H1 (cell line): ENCODE results near the gene RFX6. TPM values are rescaled to one million over a fixed set of nuclear protein-coding genes. Genes with fewer than 3 reads are reported as not detected.

Source experiments
- CTCF ChIA-PET: fragments of 300-600 bp; sonication (Branson Sonifier 250); formaldehyde crosslinking; loops from one replicate; lab custom pipeline; 2021; ENCODE audit not compliant: partially characterized antibody; lab: Charles Lee
- POLR2A ChIA-PET: fragments of 300-600 bp; sonication (Branson Sonifier 250); formaldehyde crosslinking; loops from one replicate; lab custom pipeline; 2021; ENCODE audit warnings: inconsistent platforms; ENCODE audit not compliant: partially characterized antibody; lab: Charles Lee
- DNase-seq, 2 experiments: peaks; one replicate each; pipeline versions ENCODE4 v3.0.0 to v3.0.0-alpha.2; 2010 to 2022; ENCODE audit warnings: low spot score in 2 of 2, low read depth in 1 of 2, mixed read lengths in 1 of 2
- FAIRE-seq: peaks from 2 replicates; lab custom pipeline; 2011; peaks lifted over from hg19 to GRCh38; lab: Jason Lieb, UNC
- H2AFZ ChIP-seq: 2 replicates; pipeline ENCODE4 v1.8.1; 2012; ENCODE audit warnings: low read length, inconsistent platforms
- H2AK5ac ChIP-seq: 2 replicates; pipeline ENCODE4 v1.6.1; 2013; ENCODE audit warnings: low read depth, low read length
- H2BK120ac ChIP-seq: replicated peaks from 2 replicates; pipeline ENCODE3; 2013; ENCODE audit warnings: low read depth, low read length, inconsistent platforms
- H2BK12ac ChIP-seq: 2 replicates; pipeline ENCODE4 v1.6.1; 2013; ENCODE audit warnings: low read depth, low read length
- H2BK15ac ChIP-seq: 2 replicates; pipeline ENCODE4 v1.6.1; 2013; ENCODE audit warnings: low read length
- H2BK20ac ChIP-seq: 2 replicates; pipeline ENCODE4 v1.6.1; 2013; ENCODE audit warnings: low read length
- H2BK5ac ChIP-seq: 2 replicates; pipeline ENCODE4 v1.6.1; 2013; ENCODE audit warnings: low read depth, low read length
- H3K14ac ChIP-seq: 2 replicates; pipeline ENCODE4 v1.6.1; 2013; ENCODE audit warnings: inconsistent platforms; ENCODE audit not compliant: insufficient read length
- H3K18ac ChIP-seq: 2 replicates; pipeline ENCODE4 v1.6.1; 2013; ENCODE audit warnings: low read length; ENCODE audit errors: extremely low read depth
- H3K23ac ChIP-seq: 2 replicates; pipeline ENCODE4 v1.6.1; 2013; ENCODE audit warnings: inconsistent platforms; ENCODE audit not compliant: insufficient read length
- H3K23me2 ChIP-seq: 2 replicates; pipeline ENCODE4 v1.6.1; 2013; ENCODE audit warnings: low read depth, low read length
- H3K27ac ChIP-seq: 2 replicates; pipeline ENCODE4 v1.6.1; 2011; ENCODE audit warnings: low read depth, low read length, inconsistent platforms
- H3K27me3 ChIP-seq, 4 experiments: replicated peaks in 1 of 4; 1 replicate in 1 of 4; 2 replicates in 3 of 4; pipeline versions ENCODE4 v1.6.1 to v1.8.1; 2011 to 2013; ENCODE audit warnings: low read length in 3 of 4, mild to moderate bottlenecking in 3 of 4, inconsistent platforms in 2 of 4, mixed read lengths in 2 of 4, moderate library complexity in 1 of 4; ENCODE audit not compliant: control insufficient read depth in 3 of 4, insufficient read depth in 3 of 4; ENCODE audit errors: extremely low read depth in 1 of 4
- H3K36me3 ChIP-seq, 4 experiments: 2 replicates each; pipeline versions ENCODE4 v1.6.1 to v1.8.1; 2011 to 2013; ENCODE audit warnings: mild to moderate bottlenecking in 4 of 4, low read length in 3 of 4, moderate library complexity in 2 of 4, control low read depth in 1 of 4, inconsistent platforms in 1 of 4; ENCODE audit not compliant: insufficient read depth in 4 of 4, control insufficient read depth in 2 of 4
- H3K4ac ChIP-seq: replicated peaks from 2 replicates; pipeline ENCODE3; 2013; ENCODE audit warnings: low read length, low read depth, mixed read lengths, inconsistent platforms; ENCODE audit not compliant: insufficient read length
- H3K4me1 ChIP-seq, 4 experiments: replicated peaks in 1 of 4; 1 replicate in 1 of 4; 2 replicates in 3 of 4; pipeline versions ENCODE4 v1.6.1 to v1.8.1; 2011 to 2013; ENCODE audit warnings: low read length in 3 of 4, inconsistent platforms in 2 of 4, mixed read lengths in 1 of 4; ENCODE audit not compliant: insufficient read depth in 4 of 4, control insufficient read depth in 3 of 4
- H3K4me2 ChIP-seq, 2 experiments: 2 replicates each; pipeline versions ENCODE4 v1.6.1 to v1.8.1; 2011 to 2013; ENCODE audit warnings: low read depth in 2 of 2, low read length in 2 of 2, control low read depth in 1 of 2, inconsistent platforms in 1 of 2, mild to moderate bottlenecking in 1 of 2; ENCODE audit not compliant: insufficient read depth in 1 of 2
- H3K4me3 ChIP-seq, 4 experiments: fragments of 200-600, 300-600 bp in 1 of 4; sonication (generic), shearing (Covaris generic), sonication (Bioruptor Twin) in 1 of 4; 2 replicates each; pipeline versions ENCODE4 v1.5.1 to v1.8.1; 2011 to 2016; ENCODE audit warnings: low read length in 4 of 4, low read depth in 3 of 4, control low read depth in 2 of 4, inconsistent platforms in 2 of 4, mild to moderate bottlenecking in 2 of 4, mixed read lengths in 1 of 4, moderate library complexity in 1 of 4; ENCODE audit not compliant: insufficient read depth in 2 of 4; ENCODE audit errors: extremely low read depth in 1 of 4
- H3K56ac ChIP-seq: replicated peaks from 2 replicates; pipeline ENCODE3; 2013; ENCODE audit warnings: low read depth, mild to moderate bottlenecking, mixed read lengths, low read length, inconsistent platforms; ENCODE audit not compliant: insufficient read length
- H3K79me1 ChIP-seq: 2 replicates; pipeline ENCODE4 v1.6.1; 2013; ENCODE audit warnings: low read depth, low read length, control low read depth
- H3K79me2 ChIP-seq, 2 experiments: 2 replicates each; pipeline versions ENCODE4 v1.6.1 to v1.8.1; 2012 to 2013; ENCODE audit warnings: low read length in 2 of 2, mild to moderate bottlenecking in 2 of 2, inconsistent platforms in 1 of 2; ENCODE audit not compliant: insufficient read depth in 2 of 2, control insufficient read depth in 1 of 2
- H3K9ac ChIP-seq, 4 experiments: replicated peaks in 1 of 4; 1 replicate in 1 of 4; 2 replicates in 3 of 4; pipeline versions ENCODE4 v1.6.1 to v1.8.1; 2011 to 2013; ENCODE audit warnings: low read depth in 3 of 4, low read length in 3 of 4, control low read depth in 2 of 4, mild to moderate bottlenecking in 2 of 4, moderate library complexity in 2 of 4, inconsistent platforms in 1 of 4; ENCODE audit errors: extremely low read depth in 1 of 4
- H3K9me3 ChIP-seq, 2 experiments: 2 replicates each; pipeline versions ENCODE4 v1.6.1 to v1.8.1; 2012 to 2013; ENCODE audit warnings: mild to moderate bottlenecking in 2 of 2, moderate library complexity in 2 of 2, control low read depth in 1 of 2, inconsistent platforms in 1 of 2, low read depth in 1 of 2, low read length in 1 of 2, mixed read lengths in 1 of 2; ENCODE audit not compliant: insufficient read depth in 2 of 2
- H4K20me1 ChIP-seq, 2 experiments: replicated peaks in 1 of 2; 2 replicates each; pipeline versions ENCODE3 to v1.8.1; 2011 to 2013; ENCODE audit warnings: inconsistent platforms in 2 of 2, low read length in 2 of 2, mild to moderate bottlenecking in 1 of 2; ENCODE audit not compliant: insufficient read depth in 2 of 2, control insufficient read depth in 1 of 2
- H4K5ac ChIP-seq: 2 replicates; pipeline ENCODE4 v1.6.1; 2013; ENCODE audit warnings: low read length, low read depth, mixed read lengths, inconsistent platforms; ENCODE audit not compliant: insufficient read length
- H4K8ac ChIP-seq: 2 replicates; pipeline ENCODE4 v1.8.0; 2013; ENCODE audit warnings: mild to moderate bottlenecking, moderate library complexity, low read length, inconsistent platforms; ENCODE audit not compliant: insufficient read depth; ENCODE audit errors: extremely low read depth
- H4K91ac ChIP-seq: replicated peaks from 2 replicates; pipeline ENCODE3; 2013; ENCODE audit warnings: low read length, mixed read lengths, inconsistent platforms; ENCODE audit not compliant: insufficient read length
- ATF3 ChIP-seq: IDR thresholded peaks from 2 replicates; pipeline ENCODE4 v1.6.1; 2011; ENCODE audit warnings: low read depth, mild to moderate bottlenecking, low read length; ENCODE audit not compliant: insufficient read depth
- BRCA1 ChIP-seq: IDR thresholded peaks from 2 replicates; pipeline ENCODE4 v1.6.1; 2012; ENCODE audit warnings: low read depth, low read length, improper control_type of control experiment
- CBX5 ChIP-seq: fragments of 300-800, 300-1000 bp; sonication (generic); IDR thresholded peaks from 2 replicates; pipeline ENCODE4 v1.7.1; 2016; ENCODE audit warnings: antibody characterized with exemption, low read length, low read depth
- CHD2 ChIP-seq: IDR thresholded peaks from 2 replicates; pipeline ENCODE4 v1.6.1; 2012; ENCODE audit warnings: low read length, improper control_type of control experiment
- EGR1 ChIP-seq: IDR thresholded peaks from 2 replicates; pipeline ENCODE4 v1.6.1; 2011; ENCODE audit warnings: low read depth, low read length, borderline replicate concordance
- EZH2 ChIP-seq: fragments of 200-600 bp; sonication (generic); IDR thresholded peaks from 2 replicates; pipeline ENCODE4 v1.7.1; 2012; ENCODE audit warnings: low read depth, mild to moderate bottlenecking, moderate library complexity, low read length, inconsistent platforms; ENCODE audit not compliant: severe bottlenecking
- GABPA ChIP-seq: IDR thresholded peaks from 2 replicates; pipeline ENCODE4 v1.6.1; 2011; ENCODE audit warnings: mild to moderate bottlenecking, low read length, moderate library complexity, borderline replicate concordance; ENCODE audit not compliant: insufficient read depth
- HDAC2 ChIP-seq, 2 experiments: fragments of 300-600 bp in 1 of 2; sonication (generic) in 1 of 2; IDR thresholded peaks; 2 replicates each; pipeline ENCODE4 v1.6.1; 2011 to 2012; ENCODE audit warnings: low read depth in 2 of 2, low read length in 2 of 2, mild to moderate bottlenecking in 2 of 2, moderate library complexity in 2 of 2, borderline replicate concordance in 1 of 2, inconsistent platforms in 1 of 2
- HDAC6 ChIP-seq: IDR thresholded peaks from one replicate; pipeline ENCODE4 v1.7.1; 2012; ENCODE audit warnings: low read depth, mild to moderate bottlenecking, inconsistent platforms, low read length, moderate library complexity
- JUND ChIP-seq: IDR thresholded peaks from 2 replicates; pipeline ENCODE4 v1.6.1; 2011; ENCODE audit warnings: mild to moderate bottlenecking, improper control_type of control experiment, low read length
- NANOG ChIP-seq: IDR thresholded peaks from 2 replicates; pipeline ENCODE4 v1.6.1; 2011; ENCODE audit warnings: low read length, low read depth, mild to moderate bottlenecking, inconsistent platforms; ENCODE audit not compliant: insufficient read depth, poor library complexity, severe bottlenecking
- SAP30 ChIP-seq: fragments of 300-600 bp; sonication (generic); IDR thresholded peaks from 2 replicates; pipeline ENCODE4 v1.7.1; 2012; ENCODE audit warnings: low read length, moderate library complexity, mild to moderate bottlenecking, inconsistent platforms; ENCODE audit not compliant: insufficient read depth, insufficient replicate concordance
- TAF1 ChIP-seq: IDR thresholded peaks from 2 replicates; pipeline ENCODE4 v1.6.1; 2011; ENCODE audit warnings: mild to moderate bottlenecking, low read depth, low read length
- TBP ChIP-seq: IDR thresholded peaks from 2 replicates; pipeline ENCODE4 v1.6.1; 2011; ENCODE audit warnings: low read depth, low read length, improper control_type of control experiment
- WGBS, 2 experiments: shearing (Covaris generic) in 1 of 2; methylation state at CpG; one replicate each; pipeline versions ENCODE4 v1.1.6 to v1.1.7; 2013 to 2015; ENCODE audit warnings: low lambda C conversion rate in 2 of 2, mixed read lengths in 2 of 2, inconsistent platforms in 1 of 2, low coverage in 1 of 2, missing lambda C conversion rate in 1 of 2; ENCODE audit not compliant: insufficient replicate concordance in 2 of 2, insufficient coverage in 1 of 2, insufficient read length in 1 of 2; ENCODE audit errors: extremely low coverage in 1 of 2, missing lambda C conversion rate in 1 of 2; 5-methylcytosine and 5-hydroxymethylcytosine counted together
- polyA plus RNA-seq, 7 experiments: library from polyadenylated mRNA; depleted of rRNA in 3 of 7; stranded (reverse) in 5 of 7; unstranded in 2 of 7; fragments of >200 nt in 5 of 7; fragments of 200-250 nt in 2 of 7; gene quantifications; 1 replicate in 5 of 7; 2 replicates in 1 of 7; 4 replicates in 1 of 7; pipeline versions ENCODE4 v1.2.1 to v1.2.3, GENCODE V29; 2011 to 2013; ENCODE audit warnings: missing spikeins in 2 of 7, mixed read lengths in 2 of 7
- total RNA-seq: library from RNA; stranded (reverse); fragmentation: NEBNext Ultra II Directional; extraction: Animal tissue kit (Norgen Biotek cat#: 25700); gene quantifications from 2 replicates; pipeline ENCODE4 v1.2.1, GENCODE V29; 2021

RFX6 gene
- total and polyA plus RNA-seq, 2 of the 8 experiments (the other 6 are each of a cell fraction or from before 2014, with no cell fraction given), result not detected

GRCh38 chr6:116945809-116946208 is 68.8 kb downstream of the RFX6 start:
- H3K23me2 ChIP-seq, result no peaks in the 10 kb centered on the region
- H3K36me3 ChIP-seq, result no peaks in the 10 kb centered on the region
- no peaks in the 10 kb centered on the region for H3K27me3 ChIP-seq
- H4K20me1 ChIP-seq, result no peaks in the 10 kb centered on the region
- no peak overlapping the region for H3K9ac ChIP-seq
- no peak overlapping the region for H3K56ac ChIP-seq
- H3K23ac ChIP-seq, result no peak overlapping the region
- ChIA-PET CTCF (no interaction called here), POLR2A (no interaction called here)
- H3K14ac ChIP-seq, result no peak overlapping the region
- FAIRE-seq (no peak), DNase-seq (no peak)
- no peak overlapping the region for H2BK15ac ChIP-seq
- 97% methylated on average over 5 of the region's 5 CpGs; no CpG with 5 or more reads in 1 of the 2 experiments for WGBS, 2 experiments
- H3K27ac ChIP-seq, result no peak overlapping the region
- no peak overlapping the region for H4K91ac ChIP-seq
- no peak overlapping the region for H2BK5ac ChIP-seq
- H3K9me3 ChIP-seq, result no peaks in the 10 kb centered on the region
- no peaks in the 10 kb centered on the region for H3K79me2 ChIP-seq
- H2BK12ac ChIP-seq, result no peak overlapping the region
- H2AK5ac ChIP-seq, result no peak overlapping the region
- no peak overlapping the region for H3K4me2 ChIP-seq
- H2BK20ac ChIP-seq, result no peak overlapping the region
- peaks cover 0 to 2% (median 0%) of the 10 kb centered on the region in 4 experiments; a peak in 1 of 7 replicates for H3K4me1 ChIP-seq
- H3K4ac ChIP-seq, result no peak overlapping the region
- no peak overlapping the region for H2BK120ac ChIP-seq
- no peak overlapping the region for H3K18ac ChIP-seq
- H3K79me1 ChIP-seq, result no peaks in the 10 kb centered on the region
- no peak overlapping the region for H2AFZ ChIP-seq
- H3K4me3 ChIP-seq, result no peak overlapping the region
- no peak overlapping the region for H4K8ac ChIP-seq
- no peak overlapping the region for H4K5ac ChIP-seq
- TF ChIP-seq GABPA, result no peak
- no peak for TF ChIP-seq NANOG
- no peak for TF ChIP-seq HDAC6
- no peak for TF ChIP-seq EZH2
- no peak for TF ChIP-seq CBX5
- no peak for TF ChIP-seq HDAC2 (IDR thresholded peaks at IDR 0.05; ENCODE audit: borderline replicate concordance in 1 of 2, low read depth in 2 of 2, low read length in 2 of 2)
- TF ChIP-seq TAF1, result no peak
- no peak for TF ChIP-seq TBP
- TF ChIP-seq BRCA1, result no peak
- no peak for TF ChIP-seq JUND
- TF ChIP-seq CHD2, result no peak
- TF ChIP-seq EGR1, result no peak
- no peak for TF ChIP-seq SAP30
- no peak for TF ChIP-seq ATF3
